Karpas-422 (cell line): ENCODE measurements around the gene TNKS1BP1. TPM values are rescaled to one million over a fixed set of nuclear protein-coding genes. Genes with fewer than 3 reads are reported as not detected.
"Not testable (repeated sequence)": the region's sequence is repeated elsewhere in the genome, so short reads cannot be mapped to it uniquely, and the experiment has no call there.

ENCODE experiments used
- DNase-seq: peaks from one replicate; pipeline ENCODE4 v3.0.0-alpha.2; 2015
- H2AFZ ChIP-seq: fragments of 200-600 bp; sonication (generic); 2 replicates; pipeline ENCODE4 v1.6.1; 2014; ENCODE audit warnings: antibody characterized with exemption, low read length, mixed read lengths
- H3K27ac ChIP-seq: fragments of 200-600 bp; sonication (generic); 2 replicates; pipeline ENCODE4 v1.5.1; 2014; ENCODE audit warnings: mild to moderate bottlenecking, low read length, moderate library complexity
- H3K27me3 ChIP-seq: fragments of 200-600 bp; sonication (generic); 2 replicates; pipeline ENCODE4 v1.6.1; 2014; ENCODE audit warnings: low read length, mixed read lengths
- H3K36me3 ChIP-seq: fragments of 200-600 bp; sonication (generic); 2 replicates; pipeline ENCODE4 v1.6.1; 2014; ENCODE audit warnings: low read length, mixed read lengths; ENCODE audit not compliant: insufficient read depth
- H3K4me1 ChIP-seq: fragments of 200-600 bp; sonication (generic); 2 replicates; pipeline ENCODE4 v1.6.1; 2014; ENCODE audit warnings: mild to moderate bottlenecking, low read length, mixed read lengths
- H3K4me2 ChIP-seq: fragments of 200-600 bp; sonication (generic); 2 replicates; pipeline ENCODE4 v1.6.1; 2014; ENCODE audit warnings: low read length, low read depth, mild to moderate bottlenecking; ENCODE audit not compliant: poor library complexity, severe bottlenecking
- H3K4me3 ChIP-seq: fragments of 200-600 bp; sonication (generic); 2 replicates; pipeline ENCODE4 v1.5.1; 2014; ENCODE audit warnings: mild to moderate bottlenecking, antibody characterized with exemption, low read length, mixed read lengths
- H3K79me2 ChIP-seq: fragments of 200-600 bp; sonication (generic); 2 replicates; pipeline ENCODE4 v1.6.1; 2014; ENCODE audit warnings: mild to moderate bottlenecking, low read length, mixed read lengths
- H3K9ac ChIP-seq: fragments of 200-600 bp; sonication (generic); 2 replicates; pipeline ENCODE4 v1.6.0; 2014; ENCODE audit warnings: low read length
- H3K9me2 ChIP-seq: fragments of 200-600 bp; sonication (generic), shearing (Covaris generic); replicated peaks from 2 replicates; pipeline ENCODE4 v1.6.0; 2014; ENCODE audit warnings: mild to moderate bottlenecking, low read length, moderate library complexity; ENCODE audit not compliant: insufficient read depth
- H3K9me3 ChIP-seq: fragments of 300-700, 200-600 bp; sonication (generic); 2 replicates; pipeline ENCODE4 v1.6.1; 2014; ENCODE audit warnings: low read length, mixed read lengths
- H4K20me1 ChIP-seq: fragments of 200-600 bp; sonication (generic); 2 replicates; pipeline ENCODE4 v1.6.1; 2014; ENCODE audit warnings: mild to moderate bottlenecking, antibody characterized with exemption, low read length, low read depth; ENCODE audit not compliant: insufficient read depth
- total RNA-seq: library from RNA; depleted of rRNA; stranded (reverse); fragments of >200 nt; shearing (Covaris generic); gene quantifications from 2 replicates; pipeline ENCODE4 v1.2.3, GENCODE V29; 2014; ENCODE audit warnings: low replicate concordance

TNKS1BP1 gene
- total RNA-seq, 1 experiment from 2014 or later: 11.6 TPM

- Histone ChIP-seq H3K79me2 (no peaks in the 10 kb centered on the region), H2AFZ (no peak overlapping the region), H3K9ac (no peak overlapping the region), H3K4me1 (peaks cover 10% of the 10 kb centered on the region), H3K36me3 (no peaks in the 10 kb centered on the region), H3K27ac (no peak overlapping the region), H4K20me1 (no peaks in the 10 kb centered on the region), H3K9me2 (no peaks in the 10 kb centered on the region), H3K4me2 (no peak overlapping the region), H3K9me3 (no peaks in the 10 kb centered on the region), H3K4me3 (no peak overlapping the region), H3K27me3 (no peaks in the 10 kb centered on the region)
- DNase-seq: no peak
These were observed 40.3 kb upstream of the TNKS1BP1 start for GRCh38 chr11:57364851-57365660.

GRCh38 chr11:57363131-57364080, 38.7 kb upstream of the TNKS1BP1 start:
- H3K9me2 ChIP-seq: no peaks in the 10 kb centered on the region
- no peaks in the 10 kb centered on the region for H3K36me3 ChIP-seq
- H3K27ac ChIP-seq: no peak overlapping the region
- no peak for DNase-seq
- H3K4me2 ChIP-seq: no peak overlapping the region
- no peaks in the 10 kb centered on the region for H3K9me3 ChIP-seq
- H3K4me3 ChIP-seq: no peak overlapping the region
- H3K4me1 ChIP-seq: peaks cover 10% of the 10 kb centered on the region
- no peak overlapping the region for H2AFZ ChIP-seq
- H3K9ac ChIP-seq: no peak overlapping the region
- H3K27me3 ChIP-seq: no peaks in the 10 kb centered on the region
- H4K20me1 ChIP-seq: no peaks in the 10 kb centered on the region
- H3K79me2 ChIP-seq: no peaks in the 10 kb centered on the region

GRCh38 chr11:57361926-57362325, 37.2 kb upstream of the TNKS1BP1 start:
- Histone ChIP-seq H3K4me1 (peaks cover 10% of the 10 kb centered on the region), H3K9ac (no peak overlapping the region), H3K27ac (no peak overlapping the region), H3K9me2 (no peaks in the 10 kb centered on the region), H3K4me3 (no peak overlapping the region), H4K20me1 (no peaks in the 10 kb centered on the region), H3K36me3 (no peaks in the 10 kb centered on the region), H3K4me2 (no peak overlapping the region), H2AFZ (no peak overlapping the region), H3K27me3 (no peaks in the 10 kb centered on the region), H3K79me2 (no peaks in the 10 kb centered on the region), H3K9me3 (no peaks in the 10 kb centered on the region)
- no peak for DNase-seq

- H4K20me1 ChIP-seq, H3K4me3 ChIP-seq, H3K4me1 ChIP-seq, H3K36me3 ChIP-seq, H3K4me2 ChIP-seq, H2AFZ ChIP-seq, H3K9ac ChIP-seq, H3K79me2 ChIP-seq, H3K27ac ChIP-seq, H3K9me2 ChIP-seq, H3K9me3 ChIP-seq, DNase-seq, H3K27me3 ChIP-seq: not testable (repeated sequence)
These were observed 36.7 kb upstream of the TNKS1BP1 start for GRCh38 chr11:57361420-57361819.

GRCh38 chr11:57360991-57361390, 36.2 kb upstream of the TNKS1BP1 start:
- Histone ChIP-seq H2AFZ (no peak overlapping the region), H3K4me1 (peaks cover 5% of the 10 kb centered on the region), H3K9me2 (no peaks in the 10 kb centered on the region), H3K27ac (no peak overlapping the region), H4K20me1 (no peaks in the 10 kb centered on the region), H3K4me2 (no peak overlapping the region), H3K27me3 (no peaks in the 10 kb centered on the region), H3K79me2 (no peaks in the 10 kb centered on the region), H3K4me3 (no peak overlapping the region), H3K9me3 (no peaks in the 10 kb centered on the region), H3K9ac (no peak overlapping the region), H3K36me3 (no peaks in the 10 kb centered on the region)
- no peak for DNase-seq

GRCh38 chr11:57359896-57360690, 35.3 kb upstream of the TNKS1BP1 start:
- no peaks in the 10 kb centered on the region for H3K79me2 ChIP-seq
- no peak for DNase-seq
- no peaks in the 10 kb centered on the region for H3K4me1 ChIP-seq
- H4K20me1 ChIP-seq: no peaks in the 10 kb centered on the region
- no peaks in the 10 kb centered on the region for H3K9me3 ChIP-seq
- H3K9ac ChIP-seq: no peak overlapping the region
- no peak overlapping the region for H3K4me2 ChIP-seq
- H3K36me3 ChIP-seq: no peaks in the 10 kb centered on the region
- H3K27me3 ChIP-seq: no peaks in the 10 kb centered on the region
- H3K4me3 ChIP-seq: no peak overlapping the region
- no peak overlapping the region for H2AFZ ChIP-seq
- H3K27ac ChIP-seq: no peak overlapping the region
- H3K9me2 ChIP-seq: no peaks in the 10 kb centered on the region

- Histone ChIP-seq H3K4me1 (no peaks in the 10 kb centered on the region), H3K4me3 (no peak overlapping the region), H3K27me3 (no peaks in the 10 kb centered on the region), H3K4me2 (no peak overlapping the region), H3K79me2 (no peaks in the 10 kb centered on the region), H3K27ac (no peak overlapping the region), H3K9me2 (no peaks in the 10 kb centered on the region), H3K9ac (no peak overlapping the region), H4K20me1 (no peaks in the 10 kb centered on the region), H3K36me3 (no peaks in the 10 kb centered on the region), H3K9me3 (no peaks in the 10 kb centered on the region), H2AFZ (no peak overlapping the region)
- no peak for DNase-seq
These were observed 34.6 kb upstream of the TNKS1BP1 start for GRCh38 chr11:57359396-57359795.

GRCh38 chr11:57358991-57359390, 34.2 kb upstream of the TNKS1BP1 start:
- no peaks in the 10 kb centered on the region for H3K9me3 ChIP-seq
- no peak overlapping the region for H2AFZ ChIP-seq
- no peak overlapping the region for H3K4me2 ChIP-seq

More at GRCh38 chr11:57358991-57359390, 34.2 kb upstream of the TNKS1BP1 start:
- H3K27me3 ChIP-seq: no peaks in the 10 kb centered on the region
- no peaks in the 10 kb centered on the region for H3K36me3 ChIP-seq
- DNase-seq: no peak
- H3K4me1 ChIP-seq: no peaks in the 10 kb centered on the region
- H3K79me2 ChIP-seq: no peaks in the 10 kb centered on the region
- H3K9me2 ChIP-seq: no peaks in the 10 kb centered on the region
- H3K9ac ChIP-seq: no peak overlapping the region
- no peaks in the 10 kb centered on the region for H4K20me1 ChIP-seq
- H3K4me3 ChIP-seq: no peak overlapping the region
- H3K27ac ChIP-seq: no peak overlapping the region
